ENCODE results near the gene SLAMF7. TPM values are rescaled to one million over a fixed set of nuclear protein-coding genes. Genes with fewer than 3 reads are reported as not detected.
"Not testable (repeated sequence)": the region's sequence is repeated elsewhere in the genome, so short reads cannot be mapped to it uniquely, and the experiment has no call there.

Gene SLAMF7
- 100 to 1,000 TPM in 1 of 2 experiments, 10 to 100 TPM in 1; 88.5 to 102 TPM for total RNA-seq

GRCh38 chr1:160739098-160739511, at the start of gene SLAMF7:
SLAMF7 (plus strand) TSS chr1:160739247; CDS start chr1:160739302, 55 bp downstream.
- DNase-seq: peak; percentile 68
- POLR2A ChIA-PET: interaction anchor here (0.6 to 5.0 kb wide), 9 partner anchors 9 to 99 kb away, joined by 3 to 27 read pairs (median 8); partner anchors contain the start of gene CD48
- Mint-ChIP-seq H3K27ac (peak within 1 kb of the TSS; percentile 81), H3K36me3 (ENCODE audit: low read depth) (peaks cover 66% of the 10 kb centered on the region), H3K4me3 (peak within 1 kb of the TSS; percentile 85), H3K4me1 (ENCODE audit: low read depth) (peaks cover 69% of the 10 kb centered on the region), H3K27me3 (ENCODE audit: low read depth) (no peaks in the 10 kb centered on the region), H3K9me3 (ENCODE audit: insufficient read depth) (peaks cover 33% of the 10 kb centered on the region)
- CTCF ChIA-PET: interaction anchor here (0.7 to 13.3 kb wide), 17 partner anchors 10 to 251 kb away, joined by 3 to 217 read pairs (median 4); no protein-coding TSS in a partner anchor
- peak; percentile 60 for ATAC-seq

GRCh38 chr1:160692390-160692789, 46.7 kb upstream of the SLAMF7 start:
- H3K27ac Mint-ChIP-seq; POLR2A ChIA-PET; H3K27me3 Mint-ChIP-seq (ENCODE audit: low read depth); H3K4me3 Mint-ChIP-seq; DNase-seq; ATAC-seq; H3K9me3 Mint-ChIP-seq (ENCODE audit: insufficient read depth): not testable (repeated sequence)
- CTCF ChIA-PET: interaction anchor here (0.9 to 2.2 kb wide), 7 partner anchors 10 to 105 kb away, joined by 3 to 13 read pairs (median 3); no protein-coding TSS in a partner anchor
- peaks cover 84% of the 10 kb centered on the region for H3K4me1 Mint-ChIP-seq (ENCODE audit: low read depth)
- H3K36me3 Mint-ChIP-seq (ENCODE audit: low read depth): peaks cover 76% of the 10 kb centered on the region

DNA sequence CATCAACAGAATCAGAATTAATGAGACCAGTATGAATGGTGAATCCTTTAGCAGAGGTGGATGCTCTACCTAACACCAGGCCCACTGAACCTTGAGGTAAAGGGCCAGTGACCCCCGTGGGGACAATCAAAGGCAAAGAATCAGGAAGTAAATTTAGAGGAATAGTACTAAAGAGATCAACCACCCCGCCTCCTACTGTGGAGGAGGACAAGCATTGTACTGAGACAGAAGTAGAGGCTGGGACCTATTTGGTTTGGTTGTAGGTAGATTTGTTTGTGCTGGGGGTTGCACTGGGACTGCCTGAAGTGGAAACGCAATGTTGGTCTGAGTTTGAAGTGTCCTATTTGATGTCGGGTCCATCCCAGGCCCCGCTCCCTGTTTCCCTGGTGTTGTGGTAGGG, 36.9 kb upstream of the SLAMF7 start:
- H3K36me3 Mint-ChIP-seq (ENCODE audit: low read depth): peaks cover 83% of the 10 kb centered on the region
- no peak overlapping the region for H3K4me3 Mint-ChIP-seq
- no peak for ATAC-seq

GRCh38 chr1:160704250-160704649, 34.8 kb upstream of the SLAMF7 start:
- POLR2A ChIA-PET: no interaction called here

More for the DNA sequence above, 36.9 kb upstream of the SLAMF7 start:
- H3K9me3 Mint-ChIP-seq (ENCODE audit: insufficient read depth): no peaks in the 10 kb centered on the region
- no peak for DNase-seq
- POLR2A ChIA-PET: interaction anchor here (1.3 kb wide), 1 partner anchor 9 kb away, joined by 6 read pairs; the partner anchor contains the start of gene CD48
- H3K27me3 Mint-ChIP-seq (ENCODE audit: low read depth): no peaks in the 10 kb centered on the region
- peak overlapping the region; percentile 44 for H3K27ac Mint-ChIP-seq
- peaks cover 86% of the 10 kb centered on the region for H3K4me1 Mint-ChIP-seq (ENCODE audit: low read depth)
- CTCF ChIA-PET: interaction anchor here (1.0 to 3.1 kb wide), 5 partner anchors 20 to 369 kb away, joined by 3 to 29 read pairs (median 5); partner anchors contain the start of gene ITLN2

GRCh38 chr1:160705212-160705621, 33.8 kb upstream of the SLAMF7 start:
- not testable (repeated sequence) for H3K27me3 Mint-ChIP-seq (ENCODE audit: low read depth); ATAC-seq; H3K9me3 Mint-ChIP-seq (ENCODE audit: insufficient read depth); H3K4me3 Mint-ChIP-seq
- ChIA-PET POLR2A (interaction anchor here (1.0 kb wide), 1 partner anchor 16 kb away, joined by 3 read pairs; no protein-coding TSS in a partner anchor), CTCF (interaction anchor here (3.1 to 6.1 kb wide), 4 partner anchors 20 to 248 kb away, joined by 25 to 73 read pairs (median 34); partner anchors contain the start of gene ITLN2)
- DNase-seq: peak; percentile 28
- H3K4me1 Mint-ChIP-seq (ENCODE audit: low read depth): peaks cover 60% of the 10 kb centered on the region
- peak overlapping the region; percentile 75 for H3K27ac Mint-ChIP-seq
- peaks cover 61% of the 10 kb centered on the region for H3K36me3 Mint-ChIP-seq (ENCODE audit: low read depth)

More at GRCh38 chr1:160704250-160704649, 34.8 kb upstream of the SLAMF7 start:
- no peak for DNase-seq
- no peak for ATAC-seq
- H3K36me3 Mint-ChIP-seq (ENCODE audit: low read depth): peaks cover 65% of the 10 kb centered on the region
- H3K27ac Mint-ChIP-seq: peak overlapping the region; percentile 68
- H3K4me3 Mint-ChIP-seq: peak overlapping the region; percentile 51
- H3K4me1 Mint-ChIP-seq (ENCODE audit: low read depth): peaks cover 66% of the 10 kb centered on the region
- CTCF ChIA-PET: interaction anchor here (0.9 to 6.1 kb wide), 7 partner anchors 21 to 250 kb away, joined by 3 to 73 read pairs (median 5); partner anchors contain the start of gene ITLN2
- H3K27me3 Mint-ChIP-seq (ENCODE audit: low read depth): no peaks in the 10 kb centered on the region
- H3K9me3 Mint-ChIP-seq (ENCODE audit: insufficient read depth): no peaks in the 10 kb centered on the region

GRCh38 chr1:160705742-160706141, 33.3 kb upstream of the SLAMF7 start:
- no peak overlapping the region for H3K4me3 Mint-ChIP-seq
- H3K27ac Mint-ChIP-seq: peak overlapping the region; percentile 75
- no peaks in the 10 kb centered on the region for H3K27me3 Mint-ChIP-seq (ENCODE audit: low read depth)
- H3K4me1 Mint-ChIP-seq (ENCODE audit: low read depth): peaks cover 54% of the 10 kb centered on the region
- ChIA-PET CTCF (interaction anchor here (2.3 to 6.1 kb wide), 7 partner anchors 14 to 247 kb away, joined by 11 to 73 read pairs (median 25); partner anchors contain the start of genes ITLN2 and LY9), POLR2A (interaction anchor here (1.0 to 4.1 kb wide), 2 partner anchors 17 to 21 kb away, joined by 3 to 51 read pairs; no protein-coding TSS in a partner anchor)
- DNase-seq: peak; percentile 20
- ATAC-seq: no peak
- peaks cover 56% of the 10 kb centered on the region for H3K36me3 Mint-ChIP-seq (ENCODE audit: low read depth)
- no peaks in the 10 kb centered on the region for H3K9me3 Mint-ChIP-seq (ENCODE audit: insufficient read depth)

DNA sequence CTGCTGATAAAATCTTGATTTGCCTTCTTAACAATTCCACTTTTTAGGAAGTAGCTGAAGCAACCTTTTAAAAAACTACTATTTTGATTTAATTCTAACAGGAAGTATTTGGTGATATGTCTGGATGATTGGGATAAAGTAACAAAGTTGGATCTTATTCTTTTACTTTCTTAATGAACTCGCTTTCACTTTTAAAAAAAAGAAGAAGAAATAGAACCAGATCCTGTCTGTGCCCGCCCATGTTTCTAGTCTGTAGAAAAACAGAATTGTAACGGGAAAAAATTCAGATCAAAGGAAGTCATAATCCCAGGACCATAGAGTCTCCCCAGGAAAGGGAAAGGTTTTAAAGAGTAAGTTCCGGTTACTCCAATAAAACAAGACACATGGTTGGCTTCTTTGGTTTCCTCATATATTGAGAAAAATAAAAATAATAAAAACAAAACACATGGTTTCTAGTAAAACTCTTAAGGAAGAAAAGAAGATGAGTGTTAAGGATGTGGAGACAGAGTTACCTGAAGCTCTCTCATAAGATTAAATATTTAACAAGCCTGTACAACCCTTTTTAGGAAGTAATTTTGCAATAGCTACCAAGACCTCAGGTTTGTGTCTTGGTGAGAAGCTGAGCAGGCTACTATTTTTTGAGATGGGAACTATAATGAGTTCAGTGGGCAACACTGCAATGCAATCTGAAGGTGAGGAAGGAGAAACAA, 32.4 kb upstream of the SLAMF7 start:
- ATAC-seq: no peak
- CTCF ChIA-PET: interaction anchor here (1.3 to 6.1 kb wide), 17 partner anchors 9 to 246 kb away, joined by 4 to 73 read pairs (median 8); partner anchors contain the start of genes ITLN2 and LY9

DNA sequence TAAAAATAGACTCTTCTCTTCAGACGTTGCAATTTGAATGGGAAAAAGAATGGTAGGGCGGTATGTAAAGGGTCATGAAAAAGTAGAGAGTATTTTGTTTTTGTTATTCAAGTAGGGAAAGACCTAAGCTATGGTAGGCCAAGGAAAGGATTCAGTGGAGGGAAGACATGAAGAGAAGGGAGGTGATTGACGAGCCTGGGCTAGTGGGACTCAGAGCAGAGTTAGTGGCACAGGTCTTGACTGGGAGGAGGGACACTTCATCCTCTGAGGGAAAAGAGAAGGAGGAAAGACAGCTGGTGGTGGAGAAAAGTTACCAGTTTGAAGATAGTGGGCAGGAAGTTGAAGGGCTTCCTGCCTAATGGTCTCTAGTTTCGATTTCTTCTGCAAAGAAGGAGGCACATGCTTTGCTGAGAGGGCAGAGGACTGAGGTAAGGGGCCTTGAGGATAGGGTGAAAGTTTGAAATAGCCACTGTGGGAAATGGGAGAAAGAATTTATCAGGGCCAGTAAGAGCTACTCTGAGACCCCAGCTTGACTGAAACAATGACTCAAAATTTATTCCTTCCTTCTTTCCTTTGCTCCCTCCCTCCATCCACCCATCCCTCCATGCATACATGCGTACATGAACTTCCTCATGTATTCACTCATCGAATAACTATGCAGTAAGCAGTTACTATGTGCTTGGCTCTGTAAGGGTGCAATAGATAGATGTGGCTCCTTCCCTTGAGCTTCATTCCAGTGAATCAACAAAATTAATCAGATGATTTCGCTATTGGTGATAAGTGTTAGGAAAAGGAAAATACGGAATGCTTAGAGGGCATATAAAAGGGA, 31.6 kb upstream of the SLAMF7 start:
- peaks cover 40% of the 10 kb centered on the region for H3K36me3 Mint-ChIP-seq (ENCODE audit: low read depth)
- POLR2A ChIA-PET: interaction anchor here (0.5 to 4.1 kb wide), 24 partner anchors 16 to 1697 kb away, joined by 3 to 51 read pairs (median 6); partner anchors contain the start of genes DCAF8, IFI16, LY9 and SLAMF1
- no peak overlapping the region for H3K4me3 Mint-ChIP-seq
- CTCF ChIA-PET: interaction anchor here (0.7 to 6.1 kb wide), 22 partner anchors 8 to 245 kb away, joined by 3 to 73 read pairs (median 6); partner anchors contain the start of genes ITLN2 and LY9
- peaks cover 43% of the 10 kb centered on the region for H3K4me1 Mint-ChIP-seq (ENCODE audit: low read depth)
- H3K27me3 Mint-ChIP-seq (ENCODE audit: low read depth): no peaks in the 10 kb centered on the region
- ATAC-seq (peak; percentile 37), DNase-seq (peak; percentile 54)
- H3K27ac Mint-ChIP-seq: no peak overlapping the region
- no peaks in the 10 kb centered on the region for H3K9me3 Mint-ChIP-seq (ENCODE audit: insufficient read depth)

More for the DNA sequence above, 32.4 kb upstream of the SLAMF7 start:
- no peak for DNase-seq
- H3K36me3 Mint-ChIP-seq (ENCODE audit: low read depth): peaks cover 48% of the 10 kb centered on the region
- no peak overlapping the region for H3K4me3 Mint-ChIP-seq
- no peaks in the 10 kb centered on the region for H3K9me3 Mint-ChIP-seq (ENCODE audit: insufficient read depth)
- POLR2A ChIA-PET: interaction anchor here (0.5 to 4.1 kb wide), 13 partner anchors 16 to 1697 kb away, joined by 3 to 51 read pairs (median 7); partner anchors contain the start of genes DCAF8 and IFI16
- no peak overlapping the region for H3K27ac Mint-ChIP-seq
- no peaks in the 10 kb centered on the region for H3K27me3 Mint-ChIP-seq (ENCODE audit: low read depth)
- H3K4me1 Mint-ChIP-seq (ENCODE audit: low read depth): peaks cover 47% of the 10 kb centered on the region

- no peaks in the 10 kb centered on the region for H3K27me3 Mint-ChIP-seq (ENCODE audit: low read depth)
- ATAC-seq (no peak), DNase-seq (no peak)
- H3K36me3 Mint-ChIP-seq (ENCODE audit: low read depth): peaks cover 33% of the 10 kb centered on the region
- no peak overlapping the region for H3K27ac Mint-ChIP-seq
- ChIA-PET POLR2A (interaction anchor here (0.6 to 4.1 kb wide), 21 partner anchors 15 to 1698 kb away, joined by 3 to 51 read pairs (median 6); partner anchors contain the start of genes DCAF8, IFI16, LY9 and SLAMF1), CTCF (interaction anchor here (0.7 to 6.1 kb wide), 23 partner anchors 8 to 245 kb away, joined by 3 to 73 read pairs (median 5); partner anchors contain the start of genes ITLN2, LY9 and SLAMF7)
- no peak overlapping the region for H3K4me3 Mint-ChIP-seq
- H3K4me1 Mint-ChIP-seq (ENCODE audit: low read depth): peaks cover 43% of the 10 kb centered on the region
- H3K9me3 Mint-ChIP-seq (ENCODE audit: insufficient read depth): no peaks in the 10 kb centered on the region
These were observed 30.9 kb upstream of the SLAMF7 start for GRCh38 chr1:160708118-160708517.

GRCh38 chr1:160708801-160709200, 30.2 kb upstream of the SLAMF7 start:
- H3K27me3 Mint-ChIP-seq (ENCODE audit: low read depth): no peaks in the 10 kb centered on the region
- no peak overlapping the region for H3K27ac Mint-ChIP-seq
- ChIA-PET POLR2A (interaction anchor here (0.8 to 4.1 kb wide), 16 partner anchors 14 to 1699 kb away, joined by 3 to 51 read pairs (median 6); partner anchors contain the start of genes IFI16, LY9, SLAMF1 and SLAMF7), CTCF (interaction anchor here (1.0 to 6.1 kb wide), 12 partner anchors 16 to 244 kb away, joined by 3 to 73 read pairs (median 16); partner anchors contain the start of genes ITLN2 and LY9)
- ATAC-seq (peak; percentile 43), DNase-seq (peak; percentile 69)
- H3K9me3 Mint-ChIP-seq (ENCODE audit: insufficient read depth): no peaks in the 10 kb centered on the region
- peaks cover 41% of the 10 kb centered on the region for H3K4me1 Mint-ChIP-seq (ENCODE audit: low read depth)
- H3K4me3 Mint-ChIP-seq: no peak overlapping the region
- H3K36me3 Mint-ChIP-seq (ENCODE audit: low read depth): peaks cover 26% of the 10 kb centered on the region

Measured in activated CD8-positive, alpha-beta T cell treated with anti-CD3 and anti-CD28 coated beads, Interleukin-2, amount 10 ng/mL, durations not matched to agents 7 days and 5 days (primary cell).